ENCODE measurements around the gene NFILZ. TPM values are rescaled to one million over a fixed set of nuclear protein-coding genes. Genes with fewer than 3 reads are reported as not detected.

Gene NFILZ
- total RNA-seq, 1 donor = not detected

- Histone ChIP-seq H3K27me3 (ENCODE audit: insufficient read depth, low read length) (peaks cover 5% of the 10 kb centered on the region), H3K27ac (ENCODE audit: low read depth, low read length) (no peak overlapping the region), H3K9me3 (ENCODE audit: low read depth, low read length) (peaks cover 3% of the 10 kb centered on the region), H3K4me3 (ENCODE audit: insufficient read depth, low read length) (no peak overlapping the region), H3K79me2 (ENCODE audit: insufficient read depth, low read length) (no peaks in the 10 kb centered on the region), H3K4me1 (ENCODE audit: insufficient read depth, low read length) (peaks cover 4% of the 10 kb centered on the region), H4K20me1 (ENCODE audit: insufficient read depth, low read length) (no peaks in the 10 kb centered on the region), H3K36me3 (ENCODE audit: insufficient read depth, low read length) (no peaks in the 10 kb centered on the region), H2AFZ (ENCODE audit: low read length) (no peak overlapping the region), H3K4me2 (ENCODE audit: insufficient read depth, low read length) (peak overlapping the region; percentile 29)
- DNase-seq (ENCODE audit: insufficient read length, low spot score, missing footprints) = no peak
- TF ChIP-seq, protein P1, sequence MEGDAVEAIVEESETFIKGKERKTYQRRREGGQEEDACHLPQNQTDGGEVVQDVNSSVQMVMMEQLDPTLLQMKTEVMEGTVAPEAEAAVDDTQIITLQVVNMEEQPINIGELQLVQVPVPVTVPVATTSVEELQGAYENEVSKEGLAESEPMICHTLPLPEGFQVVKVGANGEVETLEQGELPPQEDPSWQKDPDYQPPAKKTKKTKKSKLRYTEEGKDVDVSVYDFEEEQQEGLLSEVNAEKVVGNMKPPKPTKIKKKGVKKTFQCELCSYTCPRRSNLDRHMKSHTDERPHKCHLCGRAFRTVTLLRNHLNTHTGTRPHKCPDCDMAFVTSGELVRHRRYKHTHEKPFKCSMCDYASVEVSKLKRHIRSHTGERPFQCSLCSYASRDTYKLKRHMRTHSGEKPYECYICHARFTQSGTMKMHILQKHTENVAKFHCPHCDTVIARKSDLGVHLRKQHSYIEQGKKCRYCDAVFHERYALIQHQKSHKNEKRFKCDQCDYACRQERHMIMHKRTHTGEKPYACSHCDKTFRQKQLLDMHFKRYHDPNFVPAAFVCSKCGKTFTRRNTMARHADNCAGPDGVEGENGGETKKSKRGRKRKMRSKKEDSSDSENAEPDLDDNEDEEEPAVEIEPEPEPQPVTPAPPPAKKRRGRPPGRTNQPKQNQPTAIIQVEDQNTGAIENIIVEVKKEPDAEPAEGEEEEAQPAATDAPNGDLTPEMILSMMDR (IDR thresholded peaks at IDR 0.05; ENCODE audit: extremely low read depth, low read depth, low read length) = no peak
Measured at GRCh38 chr19:8638078-8638619, 7.7 kb downstream of the NFILZ start.

GRCh38 chr19:8639821-8640401 lies 9.5 kb downstream of the NFILZ start:
- Histone ChIP-seq H3K9me3 (ENCODE audit: low read depth, low read length) (peaks cover 3% of the 10 kb centered on the region), H4K20me1 (ENCODE audit: insufficient read depth, low read length) (no peaks in the 10 kb centered on the region), H3K79me2 (ENCODE audit: insufficient read depth, low read length) (no peaks in the 10 kb centered on the region), H2AFZ (ENCODE audit: low read length) (no peak overlapping the region), H3K4me3 (ENCODE audit: insufficient read depth, low read length) (no peak overlapping the region), H3K36me3 (ENCODE audit: insufficient read depth, low read length) (no peaks in the 10 kb centered on the region), H3K4me1 (ENCODE audit: insufficient read depth, low read length) (peaks cover 4% of the 10 kb centered on the region), H3K27ac (ENCODE audit: low read depth, low read length) (no peak overlapping the region), H3K4me2 (ENCODE audit: insufficient read depth, low read length) (no peak overlapping the region), H3K27me3 (ENCODE audit: insufficient read depth, low read length) (peaks cover 5% of the 10 kb centered on the region)
- DNase-seq (ENCODE audit: insufficient read length, low spot score, missing footprints) = no peak
- TF ChIP-seq, protein P1 (IDR thresholded peaks at IDR 0.05; ENCODE audit: extremely low read depth, low read depth, low read length) = no peak

DNA sequence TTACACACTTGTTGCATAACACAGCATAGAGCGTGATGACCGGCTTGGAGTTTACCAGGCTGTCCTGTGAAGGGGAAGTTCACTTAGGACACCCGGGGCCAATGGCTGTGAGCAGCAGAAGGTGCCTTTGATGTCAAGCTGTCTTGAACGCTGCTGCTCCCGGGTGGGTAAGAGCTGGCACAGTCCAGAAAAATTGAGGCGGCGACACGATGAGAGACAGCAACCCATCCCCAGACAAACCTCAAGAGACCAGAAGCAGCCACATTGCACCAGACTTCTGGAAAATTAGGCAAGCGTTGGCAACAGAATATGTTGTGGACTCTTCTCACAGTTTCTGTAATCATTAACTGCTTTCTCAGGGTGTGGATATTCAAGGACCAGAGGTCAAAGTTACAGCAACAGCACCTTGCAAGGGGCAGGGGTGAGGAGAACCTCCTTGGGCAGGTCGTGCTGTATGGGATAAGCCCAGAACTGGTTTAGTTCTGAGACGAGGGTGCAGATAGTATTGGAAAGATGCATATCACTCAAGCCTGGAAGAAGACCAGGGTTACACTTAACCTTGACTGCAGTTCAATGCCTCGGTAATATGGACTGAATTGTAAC lies 10.1 kb downstream of the NFILZ start:
- Histone ChIP-seq H3K4me3 (ENCODE audit: insufficient read depth, low read length) (no peak overlapping the region), H3K27ac (ENCODE audit: low read depth, low read length) (no peak overlapping the region), H3K36me3 (ENCODE audit: insufficient read depth, low read length) (no peaks in the 10 kb centered on the region), H3K4me2 (ENCODE audit: insufficient read depth, low read length) (no peak overlapping the region), H4K20me1 (ENCODE audit: insufficient read depth, low read length) (no peaks in the 10 kb centered on the region), H3K9me3 (ENCODE audit: low read depth, low read length) (peaks cover 3% of the 10 kb centered on the region), H3K27me3 (ENCODE audit: insufficient read depth, low read length) (peaks cover 5% of the 10 kb centered on the region), H2AFZ (ENCODE audit: low read length) (no peak overlapping the region), H3K79me2 (ENCODE audit: insufficient read depth, low read length) (no peaks in the 10 kb centered on the region), H3K4me1 (ENCODE audit: insufficient read depth, low read length) (peaks cover 4% of the 10 kb centered on the region)
- no peak for DNase-seq (ENCODE audit: insufficient read length, low spot score, missing footprints)
- TF ChIP-seq, protein P1 (IDR thresholded peaks at IDR 0.05; ENCODE audit: extremely low read depth, low read depth, low read length) = no peak

GRCh38 chr19:8641221-8641907 lies 10.9 kb downstream of the NFILZ start:
- Histone ChIP-seq H3K36me3 (ENCODE audit: insufficient read depth, low read length) (no peaks in the 10 kb centered on the region), H3K4me3 (ENCODE audit: insufficient read depth, low read length) (no peak overlapping the region), H3K27ac (ENCODE audit: low read depth, low read length) (no peak overlapping the region), H3K27me3 (ENCODE audit: insufficient read depth, low read length) (peaks cover 5% of the 10 kb centered on the region), H3K4me1 (ENCODE audit: insufficient read depth, low read length) (peaks cover 4% of the 10 kb centered on the region), H2AFZ (ENCODE audit: low read length) (no peak overlapping the region), H3K4me2 (ENCODE audit: insufficient read depth, low read length) (no peak overlapping the region), H3K79me2 (ENCODE audit: insufficient read depth, low read length) (no peaks in the 10 kb centered on the region), H4K20me1 (ENCODE audit: insufficient read depth, low read length) (no peaks in the 10 kb centered on the region), H3K9me3 (ENCODE audit: low read depth, low read length) (peaks cover 3% of the 10 kb centered on the region)
- TF ChIP-seq, protein P1 (IDR thresholded peaks at IDR 0.05; ENCODE audit: extremely low read depth, low read depth, low read length) = no peak
- no peak for DNase-seq (ENCODE audit: insufficient read length, low spot score, missing footprints)

All from osteoblast (primary cell).